Keratinocyte (primary cell): ENCODE measurements around the gene RET. TPM values are rescaled to one million over a fixed set of nuclear protein-coding genes. Genes with fewer than 3 reads are reported as not detected.

Source experiments
- DNase-seq: peaks from one replicate; pipeline ENCODE4 v3.0.0-alpha.2; 2011; ENCODE audit warnings: low read depth, missing footprints, low spot score
- FAIRE-seq: peaks from 2 replicates; lab custom pipeline; 2011; peaks lifted over from hg19 to GRCh38; lab: Jason Lieb, UNC
- H2AFZ ChIP-seq: 2 replicates; pipeline ENCODE4 v1.6.0; 2012; ENCODE audit warnings: low read length, control low read depth, inconsistent platforms; ENCODE audit not compliant: control insufficient read depth
- H3K27ac ChIP-seq: 2 replicates; pipeline ENCODE4 v1.5.1; 2011; ENCODE audit warnings: low read length; ENCODE audit not compliant: control insufficient read depth, insufficient read depth
- H3K27me3 ChIP-seq: 3 replicates; pipeline ENCODE4 v1.6.0; 2011; ENCODE audit warnings: low read length; ENCODE audit not compliant: control insufficient read depth, insufficient read depth; ENCODE audit errors: extremely low read depth
- H3K36me3 ChIP-seq, 2 experiments: 2 replicates in 1 of 2; 3 replicates in 1 of 2; pipeline ENCODE4 v1.5.1; 2011; ENCODE audit warnings: low read length in 2 of 2, mild to moderate bottlenecking in 1 of 2; ENCODE audit not compliant: control insufficient read depth in 2 of 2, insufficient read depth in 2 of 2; ENCODE audit errors: extremely low read depth in 1 of 2
- H3K4me1 ChIP-seq: 3 replicates; pipeline ENCODE4 v1.5.1; 2011; ENCODE audit warnings: low read length; ENCODE audit not compliant: control insufficient read depth, insufficient read depth; ENCODE audit errors: extremely low read depth
- H3K4me2 ChIP-seq: 3 replicates; pipeline ENCODE4 v1.6.0; 2011; ENCODE audit warnings: low read depth, low read length; ENCODE audit not compliant: control insufficient read depth, insufficient read depth; ENCODE audit errors: extremely low read depth
- H3K4me3 ChIP-seq, 3 experiments: fragments of 200-600 bp in 1 of 3; sonication (generic) in 1 of 3; 2 replicates in 2 of 3; 3 replicates in 1 of 3; pipeline ENCODE4 v1.5.1; 2011 to 2016; ENCODE audit warnings: low read length in 3 of 3, mild to moderate bottlenecking in 3 of 3, control low read depth in 2 of 3, inconsistent platforms in 1 of 3, low read depth in 1 of 3, mixed read lengths in 1 of 3, mixed run types in 1 of 3, moderate library complexity in 1 of 3; ENCODE audit not compliant: control insufficient read depth in 2 of 3, insufficient read depth in 2 of 3; ENCODE audit errors: extremely low read depth in 1 of 3
- H3K79me2 ChIP-seq: 2 replicates; pipeline ENCODE4 v1.6.0; 2012; ENCODE audit warnings: low read length; ENCODE audit not compliant: control insufficient read depth, insufficient read depth
- H3K9ac ChIP-seq: 3 replicates; pipeline ENCODE4 v1.6.0; 2011; ENCODE audit warnings: low read length; ENCODE audit not compliant: control insufficient read depth, insufficient read depth; ENCODE audit errors: extremely low read depth
- H3K9me1 ChIP-seq: 3 replicates; pipeline ENCODE4 v1.6.0; 2011; ENCODE audit warnings: low read length; ENCODE audit not compliant: control insufficient read depth, insufficient read depth; ENCODE audit errors: extremely low read depth
- H3K9me3 ChIP-seq: 2 replicates; pipeline ENCODE4 v1.5.1; 2012; ENCODE audit warnings: low read depth, low read length; ENCODE audit not compliant: control insufficient read depth
- H4K20me1 ChIP-seq: 3 replicates; pipeline ENCODE4 v1.6.0; 2011; ENCODE audit warnings: low read length; ENCODE audit not compliant: control insufficient read depth, insufficient read depth; ENCODE audit errors: extremely low read depth
- CTCF ChIP-seq, 3 experiments: IDR thresholded peaks in 1 of 3; conservative IDR thresholded peaks in 1 of 3; optimal IDR thresholded peaks in 1 of 3; 2 replicates in 2 of 3; 3 replicates in 1 of 3; pipeline versions ENCODE3 to v1.5.1; 2011; ENCODE audit warnings: low read length in 3 of 3, mild to moderate bottlenecking in 3 of 3, moderate library complexity in 2 of 3, control low read depth in 1 of 3, inconsistent platforms in 1 of 3; ENCODE audit not compliant: insufficient read depth in 2 of 3; ENCODE audit errors: extremely low read depth in 1 of 3
- EZH2 ChIP-seq: IDR thresholded peaks from one replicate; pipeline ENCODE4 v1.6.1; 2012; ENCODE audit warnings: inconsistent platforms, mild to moderate bottlenecking, low read length, moderate library complexity
- dilution Hi-C: fragments of 300-500 bp; cut with MboI; formaldehyde crosslinking; loops from one replicate; pipeline ENCODE4 v1.7.0; 2020; ENCODE audit warnings: low sequenced_read_pairs; ENCODE audit not compliant: extremely low pct_ligation_motif_present
- polyA plus RNA-seq, 5 experiments: library from polyadenylated mRNA; depleted of rRNA in 3 of 5; stranded (reverse) in 3 of 5; stranded (forward) in 1 of 5; unstranded in 1 of 5; fragments of >200 nt; gene quantifications; 1 replicate in 1 of 5; 2 replicates in 3 of 5; 3 replicates in 1 of 5; pipeline versions ENCODE4 v1.2.1 to v1.2.3, GENCODE V29; 2011 to 2012; ENCODE audit warnings: missing spikeins in 2 of 5, low read depth in 1 of 5, low replicate concordance in 1 of 5

Gene RET
- polyA plus RNA-seq, 1 donor (not counting 4 experiments of a cell fraction or from before 2014, with no cell fraction given) = 0.21 TPM

- dilution Hi-C loops = no loop called here
- Histone ChIP-seq H3K9me1 (no peaks in the 10 kb centered on the region), H3K79me2 (no peaks in the 10 kb centered on the region), H3K9ac (no peak overlapping the region), H3K4me2 (no peak overlapping the region), H3K4me3 (no peak overlapping the region), H3K9me3 (no peaks in the 10 kb centered on the region), H3K27me3 (peaks cover 3% of the 10 kb centered on the region), H2AFZ (no peak overlapping the region), H3K36me3 (no peaks in the 10 kb centered on the region), H3K27ac (no peak overlapping the region), H4K20me1 (no peaks in the 10 kb centered on the region), H3K4me1 (no peaks in the 10 kb centered on the region)
- DNase-seq (no peak), FAIRE-seq (no peak)
- no peak for TF ChIP-seq EZH2
- no peak for TF ChIP-seq CTCF (optimal IDR thresholded peaks at IDR 0.05 in 1 of 3, IDR thresholded peaks at IDR 0.05 in 1 of 3, conservative IDR thresholded peaks at IDR 0.05 in 1 of 3; ENCODE audit: extremely low read depth in 1 of 3, insufficient read depth in 2 of 3, low read length in 3 of 3)
These were observed 23.0 kb upstream of the RET start for GRCh38 chr10:43053825-43054224.

- no peaks in the 10 kb centered on the region for H4K20me1 ChIP-seq
- H3K4me2 ChIP-seq = no peak overlapping the region
- no peak overlapping the region for H3K27ac ChIP-seq
- H3K9me3 ChIP-seq = no peaks in the 10 kb centered on the region
- H2AFZ ChIP-seq = no peak overlapping the region
- no peaks in the 10 kb centered on the region for H3K9me1 ChIP-seq
- no peaks in the 10 kb centered on the region for H3K79me2 ChIP-seq
- dilution Hi-C loops = no loop called here
- no peaks in the 10 kb centered on the region for H3K36me3 ChIP-seq
- FAIRE-seq (no peak), DNase-seq (no peak)
- no peak overlapping the region for H3K4me3 ChIP-seq
- H3K27me3 ChIP-seq = peaks cover 3% of the 10 kb centered on the region
- no peak overlapping the region for H3K9ac ChIP-seq
- H3K4me1 ChIP-seq = no peaks in the 10 kb centered on the region
- TF ChIP-seq EZH2 (no peak), CTCF (optimal IDR thresholded peaks at IDR 0.05 in 1 of 3, IDR thresholded peaks at IDR 0.05 in 1 of 3, conservative IDR thresholded peaks at IDR 0.05 in 1 of 3; ENCODE audit: extremely low read depth in 1 of 3, insufficient read depth in 2 of 3, low read length in 3 of 3) (no peak)
These were observed 22.3 kb upstream of the RET start for GRCh38 chr10:43054593-43054992.
